Stimulated activated CD8-positive, alpha-beta memory T cell treated with anti-CD3 and anti-CD28 coated beads, Interleukin-2, amount 100 ng/mL, for 1 hour (primary cell): ENCODE measurements around the gene GNG14.
"Not testable (repeated sequence)": the region's sequence is repeated elsewhere in the genome, so short reads cannot be mapped to it uniquely, and the experiment has no call there.

Experiments used
- DNase-seq, 2 donors: peaks; one replicate each; pipeline ENCODE4 v3.0.0-alpha.2; 2020; ENCODE audit warnings: low read depth in 2 of 2

GNG14 gene

GRCh38 chr19:12723641-12724426 lies 36.0 kb downstream of the GNG14 start, which contains the start of gene TNPO2:
Gene TNPO2 (minus strand): TSS chr19:12723932. CDS start chr19:12720977, 2,955 bp downstream.
- peak; percentile 29 to 36 for DNase-seq

GRCh38 chr19:12725612-12726011 lies 37.8 kb downstream of the GNG14 start:
- not testable (repeated sequence) for DNase-seq

GRCh38 chr19:12726988-12727316 lies 39.2 kb downstream of the GNG14 start:
- DNase-seq, result no peak

GRCh38 chr19:12727745-12728433 lies 40.1 kb downstream of the GNG14 start:
- DNase-seq, result no peak

GRCh38 chr19:12730064-12730463 lies 42.3 kb downstream of the GNG14 start:
- no peak for DNase-seq

- no peak for DNase-seq
These were observed 43.5 kb downstream of the GNG14 start for GRCh38 chr19:12731337-12731736.

GRCh38 chr19:12733369-12734214 lies 45.8 kb downstream of the GNG14 start:
- DNase-seq, result no peak

GRCh38 chr19:12736995-12737834 lies 49.4 kb downstream of the GNG14 start, which contains the start of gene GET3:
Gene GET3 (plus strand): TSS chr19:12737497. CDS start chr19:12737506, 9 bp downstream.
- DNase-seq, result peak; percentile 51 to 61

GRCh38 chr19:12737835-12738351 lies 50.1 kb downstream of the GNG14 start:
- no peak for DNase-seq
